HG02588 (cell line): ENCODE measurements around the gene SRGAP2B.
"Not testable (repeated sequence)": the region's sequence is repeated elsewhere in the genome, so short reads cannot be mapped to it uniquely, and the experiment has no call there.

Experiments used
- ATAC-seq: cut with Tn5 transposase; IDR thresholded peaks from one replicate; pipeline ENCODE4 v1.9.1; 2021; ENCODE audit warnings: mild to moderate bottlenecking, moderate library complexity; ENCODE audit not compliant: unreplicated experiment

The SRGAP2B gene

DNA sequence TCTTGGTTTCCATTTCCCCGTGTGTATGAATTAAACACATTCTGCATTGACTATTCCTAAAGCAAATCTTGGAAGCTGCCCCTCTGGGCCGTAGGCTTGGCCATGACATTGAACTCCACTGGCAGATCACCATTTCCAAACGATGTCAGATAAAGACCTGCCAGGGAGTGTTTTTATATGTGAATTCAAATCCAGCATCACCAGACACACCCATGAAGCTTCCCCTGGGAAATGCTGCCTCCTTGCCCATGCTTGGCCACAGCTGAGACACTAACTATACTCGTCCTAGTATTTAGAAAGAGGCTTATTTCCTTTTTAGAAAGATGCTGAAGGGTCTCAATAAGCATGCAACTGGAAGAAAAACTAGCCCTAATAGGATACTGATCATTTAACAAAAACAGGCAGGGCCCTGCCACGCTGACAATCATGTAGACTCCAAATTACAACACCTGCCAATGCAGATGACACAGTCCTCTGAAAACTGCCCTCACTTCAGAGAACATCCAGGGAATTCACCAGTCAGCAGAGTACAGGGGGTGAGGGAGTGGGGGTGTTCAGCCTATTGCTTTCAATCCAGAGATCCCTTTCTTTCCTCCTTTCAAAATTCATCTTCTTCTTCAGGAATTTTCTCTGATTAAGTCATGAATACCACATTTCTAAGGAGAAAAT lies 94.9 kb downstream of the SRGAP2B start:
- ATAC-seq, result not testable (repeated sequence)

DNA sequence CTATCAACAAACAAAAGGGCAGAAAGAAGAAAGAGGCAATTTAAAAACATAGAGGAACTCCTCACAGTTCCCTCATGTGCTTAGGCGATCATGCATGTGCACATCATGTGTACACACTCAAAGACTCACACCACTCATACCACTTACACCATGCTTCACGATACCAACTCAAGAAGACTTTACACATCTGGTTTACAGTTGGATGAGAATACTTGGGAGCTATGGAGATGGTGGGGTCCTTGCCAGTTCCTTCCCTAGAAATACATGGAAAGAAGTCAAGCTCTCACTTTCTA lies 96.2 kb downstream of the SRGAP2B start:
- ATAC-seq, result not testable (repeated sequence)

DNA sequence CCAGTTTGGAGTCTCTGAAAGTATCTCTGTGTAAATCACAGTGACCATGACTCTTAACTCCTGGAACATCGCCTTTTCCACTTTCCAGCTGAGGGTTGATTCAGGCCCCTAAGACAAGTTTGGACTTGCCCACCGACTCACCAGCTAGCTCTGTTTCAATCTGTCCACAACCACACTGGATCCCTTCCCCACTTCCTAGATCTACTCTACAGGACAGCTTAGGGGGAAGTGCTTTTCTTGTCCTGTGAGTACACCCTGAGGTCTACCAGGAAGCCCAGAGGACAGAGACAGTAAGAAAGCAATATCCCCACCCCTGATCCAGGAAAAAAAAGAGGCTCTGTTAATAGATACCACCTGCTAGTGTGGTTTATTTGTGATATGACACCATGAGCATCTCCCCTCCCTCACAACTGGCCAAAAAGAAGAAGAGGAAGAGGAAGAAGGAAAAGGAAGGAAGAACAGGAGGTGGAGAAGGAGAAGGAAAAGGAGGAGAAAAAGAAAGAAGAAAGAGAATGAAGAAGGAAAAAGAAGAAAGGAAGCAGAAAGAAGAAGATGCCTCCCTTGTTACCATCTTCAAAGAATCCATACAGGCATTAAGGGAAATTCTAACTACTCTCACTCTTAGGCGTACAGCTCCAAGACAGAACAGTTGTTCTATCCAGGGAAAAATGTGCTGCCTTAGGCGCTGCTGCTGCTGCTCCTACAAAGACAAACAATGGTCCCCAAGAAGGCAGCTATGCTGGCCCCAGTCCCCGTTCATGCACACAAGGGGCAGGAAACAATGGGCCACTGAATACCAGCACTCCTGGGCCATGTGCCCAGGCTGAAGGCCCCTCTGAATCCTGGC lies 96.8 kb downstream of the SRGAP2B start:
- ATAC-seq, result not testable (repeated sequence)

DNA sequence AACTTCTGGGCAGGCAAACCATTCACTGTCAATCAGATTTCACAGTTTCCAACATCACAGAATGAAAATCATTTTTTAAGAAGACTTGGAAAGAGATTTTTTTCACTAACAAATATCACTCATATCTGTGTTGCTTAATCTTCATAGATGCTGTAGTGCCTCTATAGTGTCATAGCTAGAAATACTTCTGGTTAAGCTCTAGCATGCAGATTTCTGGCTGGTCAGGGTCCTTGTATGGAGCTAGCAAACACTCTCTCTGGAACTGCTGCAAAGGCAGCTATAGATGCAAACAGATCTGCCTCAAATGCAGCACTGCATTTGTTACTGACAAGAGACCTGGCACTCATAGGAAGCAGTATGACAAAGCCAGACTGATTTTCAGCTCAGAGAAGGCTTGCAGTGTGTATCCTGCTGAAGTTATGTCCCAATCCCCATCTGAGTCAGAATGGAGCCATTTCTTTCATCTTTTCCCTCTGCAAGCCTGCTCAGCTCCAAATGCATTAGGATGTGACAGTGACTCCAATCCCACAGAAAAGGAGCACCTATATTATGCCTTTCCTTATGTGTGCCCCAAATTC lies 99.2 kb downstream of the SRGAP2B start:
- not testable (repeated sequence) for ATAC-seq

DNA sequence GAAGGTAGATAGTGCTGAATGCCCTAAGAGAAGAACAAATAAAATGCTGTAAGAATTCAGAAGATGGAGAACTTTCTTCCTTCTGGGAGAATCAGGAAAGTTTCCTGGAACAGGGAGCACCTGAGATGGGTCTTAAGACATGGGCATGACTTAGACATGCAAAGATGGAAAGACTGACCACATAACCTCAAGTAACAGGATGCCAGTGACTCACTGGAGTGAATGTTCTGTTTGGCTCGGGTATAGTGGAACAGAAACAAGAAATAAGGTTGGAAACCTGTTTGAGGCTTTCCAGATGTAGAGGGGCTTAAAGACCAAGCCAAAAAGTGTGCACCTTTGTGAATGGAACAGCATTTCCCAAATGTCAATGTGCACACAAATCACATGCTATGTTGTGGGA lies 102.2 kb downstream of the SRGAP2B start:
- ATAC-seq, result not testable (repeated sequence)

DNA sequence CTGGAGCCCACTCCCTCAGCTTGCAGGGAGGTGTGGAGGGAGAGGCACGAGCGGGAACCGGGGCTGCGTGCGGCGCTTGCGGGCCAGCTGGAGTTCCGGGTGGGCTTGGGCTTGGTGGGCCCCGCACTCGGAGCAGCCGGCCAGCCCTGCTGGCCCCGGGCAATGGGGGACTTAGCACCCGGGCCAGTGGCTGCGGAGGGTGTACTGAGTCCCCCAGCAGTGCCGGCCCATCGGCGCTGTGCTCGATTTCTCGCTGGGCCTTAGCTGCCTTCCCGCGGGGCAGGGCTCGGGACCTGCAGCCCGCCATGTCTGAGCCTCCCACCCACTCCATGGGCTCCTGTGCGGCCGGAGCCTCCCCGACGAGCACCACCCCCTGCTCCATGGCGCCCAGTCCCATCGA lies 104.5 kb downstream of the SRGAP2B start:
- not testable (repeated sequence) for ATAC-seq

DNA sequence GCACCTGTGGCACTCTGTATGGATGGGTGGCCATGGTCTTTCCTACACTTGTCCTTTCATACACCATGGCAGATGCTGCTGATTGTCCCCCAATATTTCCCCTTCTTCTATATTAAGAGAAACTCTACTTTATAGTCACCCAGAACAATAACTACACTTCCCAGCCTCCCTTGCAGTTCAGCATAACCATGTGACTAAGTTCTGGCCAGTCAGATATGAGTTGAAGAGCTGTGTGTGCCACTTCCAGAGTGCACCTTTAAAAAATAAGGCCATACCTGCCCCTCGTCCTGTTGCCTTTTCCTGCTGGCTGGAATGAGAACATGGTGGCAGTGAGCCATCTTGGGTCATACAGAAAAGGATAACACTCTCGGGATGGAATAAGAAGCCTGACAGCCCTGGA lies 108.0 kb downstream of the SRGAP2B start:
- not testable (repeated sequence) for ATAC-seq

DNA sequence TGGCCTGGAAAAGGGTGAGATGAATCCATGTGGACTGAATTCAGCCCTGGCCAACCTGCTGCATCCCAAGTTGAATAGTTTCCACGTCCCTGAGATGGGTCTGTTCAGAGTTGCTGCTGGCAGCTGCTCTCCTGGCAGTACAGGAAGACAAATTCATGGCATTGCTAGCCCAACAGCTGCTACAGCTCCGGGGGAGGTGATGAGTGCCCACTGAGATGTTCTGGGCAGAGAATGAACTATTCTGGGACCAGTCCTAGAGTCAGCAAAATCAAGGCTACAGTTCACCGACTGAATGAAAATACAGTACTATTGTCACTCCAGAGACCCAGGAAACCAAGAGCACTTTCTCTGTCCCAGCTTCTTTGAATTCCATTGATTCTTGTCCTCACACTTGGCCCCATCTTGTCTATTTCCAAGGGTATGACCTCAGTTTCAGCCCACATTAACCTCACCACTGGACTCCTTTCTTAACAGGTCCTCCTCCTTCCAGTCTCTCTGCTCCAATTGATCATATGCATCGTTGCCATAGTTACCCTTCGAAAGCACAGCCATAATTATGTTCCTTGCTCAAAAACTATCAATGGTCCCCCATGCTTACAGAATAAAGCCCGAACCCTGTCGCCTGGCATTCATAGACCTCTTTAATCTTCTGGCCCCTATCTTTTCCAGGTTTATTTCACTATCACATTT lies 108.8 kb downstream of the SRGAP2B start:
- not testable (repeated sequence) for ATAC-seq

DNA sequence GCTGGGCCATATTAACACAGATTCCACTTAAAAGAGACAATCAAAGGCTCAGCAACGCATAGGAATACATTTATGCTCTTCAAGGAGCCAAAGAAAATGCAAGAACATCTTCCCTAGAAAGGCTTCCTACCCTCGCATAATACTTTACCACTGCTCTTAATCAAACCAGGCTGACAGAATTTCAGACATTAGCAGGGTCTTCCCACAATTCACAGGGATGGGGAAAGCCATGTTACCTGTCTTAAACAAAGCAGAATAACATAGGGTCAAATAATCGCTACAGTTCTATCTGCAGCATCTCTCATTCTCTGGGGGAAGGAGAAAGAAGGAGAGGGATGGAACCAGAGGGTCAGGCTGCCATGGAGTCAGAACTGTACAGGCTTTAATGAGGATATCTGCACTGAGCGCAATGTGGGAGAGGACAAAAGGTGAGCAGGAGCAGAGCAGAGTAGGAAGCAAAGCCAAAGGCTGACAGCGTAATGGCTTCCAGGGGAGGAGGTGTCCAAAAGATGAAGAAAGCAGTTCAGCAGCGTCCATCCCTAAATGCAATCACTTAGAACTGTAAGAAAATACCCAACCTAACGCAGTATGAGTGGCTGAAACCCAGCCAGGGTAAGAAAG lies 109.5 kb downstream of the SRGAP2B start:
- ATAC-seq, result not testable (repeated sequence)

DNA sequence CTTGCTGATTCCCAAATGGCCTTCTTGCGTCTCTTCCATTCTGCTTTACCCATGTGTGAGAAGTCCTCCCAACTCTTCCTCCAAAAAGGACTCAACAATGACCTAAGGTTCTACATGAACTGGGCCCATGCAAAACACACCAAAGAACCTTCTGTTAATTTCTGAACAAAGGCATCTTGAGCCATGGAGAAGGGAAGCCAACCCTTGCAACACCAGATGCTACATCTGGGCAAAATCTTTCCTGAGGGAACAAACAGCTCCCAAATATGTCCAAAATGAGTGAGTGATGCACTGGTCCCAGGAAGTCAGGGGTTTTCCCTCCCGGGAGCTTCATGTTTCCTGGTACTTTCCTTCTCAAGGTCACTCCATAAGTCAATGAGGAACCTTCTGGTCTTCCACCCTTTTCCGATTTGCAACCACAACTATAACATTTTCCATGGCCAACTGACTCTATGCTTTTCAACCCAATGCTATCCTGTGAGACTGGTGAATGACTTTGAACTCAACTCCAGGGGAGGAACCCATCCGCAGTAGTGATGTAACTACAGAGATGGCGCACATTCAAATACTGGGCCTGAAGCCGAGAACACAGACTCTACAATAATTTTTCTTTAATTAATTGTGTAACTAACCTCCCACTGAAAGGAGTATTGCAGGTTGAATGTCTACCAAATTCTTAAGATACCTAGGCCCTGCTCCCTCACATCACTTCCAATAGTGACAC lies 112.2 kb downstream of the SRGAP2B start:
- ATAC-seq, result not testable (repeated sequence)

DNA sequence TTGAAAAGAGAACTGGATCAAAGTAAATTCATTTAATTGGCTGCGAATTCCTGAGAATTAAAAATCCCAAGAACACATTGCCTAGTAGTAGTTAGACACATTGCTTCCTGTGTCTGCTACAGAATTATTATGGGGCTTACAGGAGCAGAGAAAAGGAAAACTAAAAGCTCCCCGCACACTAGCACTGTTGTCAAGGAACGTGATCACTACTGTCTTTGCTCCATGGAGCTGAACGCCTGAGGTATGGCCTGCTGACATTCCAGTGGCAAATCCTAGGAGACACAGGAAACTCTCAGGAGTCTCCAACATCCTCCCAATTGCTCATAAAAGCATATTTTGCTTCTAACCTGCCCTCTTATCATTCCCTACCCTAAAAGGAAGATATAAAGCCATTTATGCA lies 114.0 kb downstream of the SRGAP2B start:
- ATAC-seq, result not testable (repeated sequence)

DNA sequence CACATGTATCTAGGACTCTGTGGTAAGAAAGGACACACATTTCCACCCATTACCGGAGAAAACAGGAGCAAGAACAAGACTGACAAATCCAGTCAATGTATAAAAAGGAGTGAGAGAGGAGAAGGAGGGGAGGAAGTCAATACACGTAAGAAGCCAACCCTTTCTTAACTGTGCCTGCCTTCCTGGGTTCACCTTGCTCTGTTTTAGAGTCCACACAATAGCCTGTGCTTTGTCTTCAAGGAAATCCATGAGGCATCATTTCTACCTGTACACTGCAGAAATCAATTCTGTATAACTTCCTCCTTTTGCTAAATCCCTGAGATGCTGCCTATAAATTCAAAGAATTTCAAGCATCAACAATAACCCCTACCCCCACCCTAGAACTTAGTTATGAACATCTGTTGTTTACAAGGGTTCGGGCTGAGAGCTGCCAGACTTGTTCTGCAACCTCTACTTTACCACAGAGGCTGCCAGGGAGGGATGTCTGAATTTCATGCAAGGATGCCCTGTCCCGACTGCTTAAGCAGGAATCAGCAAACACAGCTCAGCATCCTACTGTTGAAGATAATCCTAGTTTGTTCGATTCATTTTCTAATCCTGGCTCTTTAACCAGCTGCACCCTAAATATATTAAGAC lies 115.0 kb downstream of the SRGAP2B start:
- ATAC-seq, result not testable (repeated sequence)

DNA sequence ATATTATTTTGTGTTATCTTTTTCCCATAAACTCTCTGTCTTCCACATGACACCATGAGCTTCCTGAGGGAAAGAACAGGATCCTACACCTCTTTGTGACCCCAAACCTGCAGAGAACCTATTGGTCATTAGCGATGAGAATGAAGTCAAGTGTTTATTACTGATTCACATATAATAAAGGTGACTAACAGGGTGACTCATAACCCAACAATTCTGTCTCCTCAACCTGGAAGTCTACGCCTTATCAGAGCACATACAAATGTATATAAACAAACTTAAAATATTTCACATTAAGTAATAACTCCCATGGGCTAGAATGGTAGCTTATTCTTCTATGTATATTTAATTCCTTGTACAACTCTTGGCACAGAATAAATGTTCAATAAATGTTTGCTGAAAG lies 117.3 kb downstream of the SRGAP2B start:
- ATAC-seq, result not testable (repeated sequence)

DNA sequence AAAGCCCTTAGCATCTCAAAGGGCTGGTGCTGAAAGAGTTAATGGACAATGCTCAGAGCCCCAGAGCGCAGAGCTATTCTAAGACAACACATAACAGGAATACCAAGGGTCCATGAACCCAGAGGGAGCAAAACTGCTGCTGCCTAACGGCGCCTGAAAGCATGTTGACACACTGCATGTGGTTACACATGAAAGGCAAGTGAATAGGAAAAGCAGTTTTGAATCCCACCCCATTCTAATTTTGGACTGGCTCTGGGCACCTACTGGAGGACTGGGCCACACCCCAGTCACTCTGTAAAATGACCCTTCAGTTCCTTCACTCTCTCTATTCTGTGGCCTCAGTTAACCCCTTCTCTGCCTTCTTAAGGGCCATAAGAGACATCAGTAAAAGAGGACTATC lies 123.2 kb downstream of the SRGAP2B start:
- not testable (repeated sequence) for ATAC-seq

DNA sequence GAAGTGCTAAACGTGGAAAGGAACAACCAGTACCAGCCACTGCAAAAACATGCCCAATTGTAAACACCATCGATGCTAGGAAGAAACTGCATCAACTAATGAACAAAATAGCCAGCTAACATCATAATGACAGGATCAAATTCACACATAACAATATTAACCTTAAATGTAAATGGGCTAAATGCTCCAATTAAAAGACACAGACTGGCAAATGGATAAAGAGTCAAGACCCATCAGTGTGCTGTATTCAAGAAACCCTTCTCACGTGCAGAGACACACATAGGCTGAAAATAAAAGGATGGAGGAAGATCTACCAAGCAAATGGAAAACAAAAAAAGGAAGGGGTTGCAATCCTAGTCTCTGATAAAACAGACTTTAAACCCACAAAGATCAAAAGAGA lies 128.6 kb downstream of the SRGAP2B start:
- ATAC-seq, result not testable (repeated sequence)

DNA sequence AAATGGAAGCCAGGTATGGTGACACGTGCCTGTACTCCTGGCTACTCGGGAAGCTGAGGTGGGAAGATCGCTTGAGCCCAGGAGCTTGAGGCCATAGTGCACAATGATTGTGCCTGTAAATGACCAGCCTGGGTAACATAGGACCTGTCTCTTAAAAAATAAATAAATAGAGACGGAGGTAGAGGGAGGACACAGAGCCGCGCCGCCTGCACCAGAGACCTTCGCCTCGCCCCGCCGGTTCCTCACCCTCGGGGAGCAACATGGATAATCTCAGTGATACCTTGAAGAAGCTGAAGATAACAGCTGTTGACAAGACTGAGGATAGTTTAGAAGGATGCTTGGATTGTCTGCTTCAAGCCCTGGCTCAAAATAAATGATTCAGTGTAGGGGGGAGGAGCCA lies 130.4 kb downstream of the SRGAP2B start:
- ATAC-seq, result not testable (repeated sequence)

DNA sequence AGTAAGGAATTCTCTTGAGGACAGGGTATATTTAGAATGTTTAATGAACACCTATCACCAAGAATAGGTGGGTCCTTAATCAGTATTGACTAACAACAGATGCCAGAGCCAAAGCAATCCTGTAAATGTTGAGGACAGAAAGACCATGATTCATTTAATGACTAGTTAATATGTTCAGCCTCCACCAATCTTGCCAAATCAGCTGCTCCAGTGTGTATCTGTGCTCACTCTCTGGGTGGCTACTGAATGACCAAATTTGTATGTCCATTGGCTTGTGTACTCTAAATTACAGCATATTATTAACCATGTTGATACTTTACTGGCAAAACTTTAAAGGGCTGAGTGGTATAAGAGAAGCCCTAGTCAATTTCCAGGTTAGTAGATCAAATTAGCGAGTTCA lies 130.9 kb downstream of the SRGAP2B start:
- not testable (repeated sequence) for ATAC-seq

DNA sequence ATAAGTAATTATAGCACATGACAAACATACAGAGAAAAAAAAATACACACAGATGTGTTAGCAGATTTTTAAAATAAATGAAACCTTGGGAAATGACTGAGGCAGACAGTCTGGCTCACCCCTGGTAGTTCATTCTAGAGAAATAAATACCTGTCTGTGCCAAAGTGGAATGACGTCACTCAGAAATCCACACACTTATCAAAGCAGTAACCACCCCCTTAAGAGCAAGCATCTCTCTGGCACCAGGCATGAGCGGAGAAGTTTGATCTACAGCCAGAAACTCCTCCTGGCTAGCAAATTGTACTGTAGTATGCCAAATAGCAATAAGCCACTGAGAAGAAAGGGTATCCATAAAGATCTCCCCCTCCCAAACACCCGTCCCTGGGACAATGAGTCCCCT lies 131.6 kb downstream of the SRGAP2B start:
- not testable (repeated sequence) for ATAC-seq
